Fibroblast of pulmonary artery (primary cell): ENCODE results near the gene SCAMP1.
"Not testable (repeated sequence)": the region's sequence is repeated elsewhere in the genome, so short reads cannot be mapped to it uniquely, and the experiment has no call there.

Source experiments
- DNase-seq: peaks from one replicate; pipeline ENCODE4 v3.0.0-alpha.2; 2010; ENCODE audit warnings: low read depth
- H3K4me3 ChIP-seq: replicated peaks from 2 replicates; pipeline ENCODE4 v1.5.1; 2011; ENCODE audit warnings: low read depth, mild to moderate bottlenecking, control low read depth, low read length, moderate library complexity
- TF ChIP-seq, protein P1 (sequence below): IDR thresholded peaks from 2 replicates; pipeline ENCODE4 v1.5.1; 2011; ENCODE audit warnings: mild to moderate bottlenecking, control low read depth, low read length, inconsistent platforms; ENCODE audit errors: missing control alignments

SCAMP1 gene

DNA sequence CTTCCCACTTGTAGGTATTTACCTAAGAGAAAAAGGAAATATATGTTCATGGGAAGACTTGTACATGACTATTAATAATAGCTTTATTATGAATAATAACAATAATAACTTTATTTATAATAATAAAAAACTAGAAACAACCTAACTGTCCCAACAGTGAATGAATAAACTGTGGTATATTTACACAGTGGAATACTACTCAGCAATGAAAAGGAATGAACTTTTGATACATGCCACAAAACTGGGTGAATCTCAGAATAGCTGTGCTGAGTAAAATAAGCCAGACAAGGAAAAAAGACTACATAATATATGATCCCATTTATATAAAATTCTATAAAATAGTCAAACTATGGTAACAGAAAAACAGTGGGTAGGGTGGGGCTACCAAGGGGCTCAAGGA lies 88.7 kb downstream of the SCAMP1 start:
- no peak overlapping the region for H3K4me3 ChIP-seq
- no peak for DNase-seq
- TF ChIP-seq, protein P1, sequence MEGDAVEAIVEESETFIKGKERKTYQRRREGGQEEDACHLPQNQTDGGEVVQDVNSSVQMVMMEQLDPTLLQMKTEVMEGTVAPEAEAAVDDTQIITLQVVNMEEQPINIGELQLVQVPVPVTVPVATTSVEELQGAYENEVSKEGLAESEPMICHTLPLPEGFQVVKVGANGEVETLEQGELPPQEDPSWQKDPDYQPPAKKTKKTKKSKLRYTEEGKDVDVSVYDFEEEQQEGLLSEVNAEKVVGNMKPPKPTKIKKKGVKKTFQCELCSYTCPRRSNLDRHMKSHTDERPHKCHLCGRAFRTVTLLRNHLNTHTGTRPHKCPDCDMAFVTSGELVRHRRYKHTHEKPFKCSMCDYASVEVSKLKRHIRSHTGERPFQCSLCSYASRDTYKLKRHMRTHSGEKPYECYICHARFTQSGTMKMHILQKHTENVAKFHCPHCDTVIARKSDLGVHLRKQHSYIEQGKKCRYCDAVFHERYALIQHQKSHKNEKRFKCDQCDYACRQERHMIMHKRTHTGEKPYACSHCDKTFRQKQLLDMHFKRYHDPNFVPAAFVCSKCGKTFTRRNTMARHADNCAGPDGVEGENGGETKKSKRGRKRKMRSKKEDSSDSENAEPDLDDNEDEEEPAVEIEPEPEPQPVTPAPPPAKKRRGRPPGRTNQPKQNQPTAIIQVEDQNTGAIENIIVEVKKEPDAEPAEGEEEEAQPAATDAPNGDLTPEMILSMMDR = no peak

DNA sequence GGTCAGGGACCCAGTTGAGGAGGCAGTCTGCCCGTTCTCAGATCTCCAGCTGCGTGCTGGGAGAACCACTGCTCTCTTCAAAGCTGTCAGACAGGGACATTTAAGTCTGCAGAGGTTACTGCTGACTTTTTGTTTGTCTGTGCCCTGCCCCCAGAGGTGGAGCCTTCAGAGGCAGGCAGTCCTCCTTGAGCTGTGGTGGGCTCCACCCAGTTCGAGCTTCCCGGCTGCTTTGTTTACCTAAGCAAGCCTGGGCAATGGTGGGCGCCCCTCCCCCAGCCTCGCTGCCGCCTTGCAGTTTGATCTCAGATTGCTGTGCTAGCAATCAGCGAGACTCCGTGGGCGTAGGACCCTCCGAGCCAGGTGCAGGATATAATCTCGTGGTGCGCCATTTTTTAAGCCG lies 97.1 kb downstream of the SCAMP1 start:
- H3K4me3 ChIP-seq, DNase-seq: not testable (repeated sequence)

DNA sequence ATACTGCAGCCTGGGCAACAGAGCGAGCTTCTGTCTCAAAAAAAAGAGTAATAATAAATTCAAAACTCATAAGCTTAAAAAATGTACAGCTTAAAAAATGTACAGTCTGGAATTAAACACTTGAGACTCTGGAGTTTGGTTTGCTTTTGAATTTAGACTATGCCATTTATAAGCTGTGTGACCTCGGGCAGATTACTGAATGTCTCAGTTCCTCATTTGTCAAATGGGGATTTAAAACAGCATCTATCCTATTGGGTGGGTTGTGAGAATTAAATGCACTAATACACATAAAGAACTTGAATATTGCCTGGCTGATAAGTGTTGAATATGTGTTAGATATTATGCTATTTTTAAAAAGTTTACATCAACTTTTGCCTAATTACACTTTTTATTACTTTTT lies 98.4 kb downstream of the SCAMP1 start:
- DNase-seq = no peak
- H3K4me3 ChIP-seq = no peak overlapping the region
- TF ChIP-seq, protein P1 = no peak

DNA sequence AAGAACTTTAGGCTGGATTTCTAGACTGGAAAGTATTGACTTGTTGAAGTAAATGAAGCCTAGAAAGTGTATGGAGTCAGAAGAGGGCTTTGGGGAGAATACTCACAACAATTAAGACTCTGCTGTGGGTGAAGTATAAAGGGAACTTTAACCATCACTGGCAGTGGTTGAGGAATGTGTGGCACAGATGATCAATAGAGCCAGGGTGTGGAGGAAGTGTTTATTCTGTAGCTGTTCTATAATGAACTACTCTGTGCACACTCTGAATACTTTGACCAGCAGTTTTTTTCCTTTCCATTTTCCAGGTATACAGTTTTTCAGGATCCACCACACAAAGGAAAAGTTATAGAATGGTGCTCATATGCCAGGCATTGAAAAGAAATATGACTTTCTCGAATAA lies 106.7 kb downstream of the SCAMP1 start:
- DNase-seq = no peak

DNA sequence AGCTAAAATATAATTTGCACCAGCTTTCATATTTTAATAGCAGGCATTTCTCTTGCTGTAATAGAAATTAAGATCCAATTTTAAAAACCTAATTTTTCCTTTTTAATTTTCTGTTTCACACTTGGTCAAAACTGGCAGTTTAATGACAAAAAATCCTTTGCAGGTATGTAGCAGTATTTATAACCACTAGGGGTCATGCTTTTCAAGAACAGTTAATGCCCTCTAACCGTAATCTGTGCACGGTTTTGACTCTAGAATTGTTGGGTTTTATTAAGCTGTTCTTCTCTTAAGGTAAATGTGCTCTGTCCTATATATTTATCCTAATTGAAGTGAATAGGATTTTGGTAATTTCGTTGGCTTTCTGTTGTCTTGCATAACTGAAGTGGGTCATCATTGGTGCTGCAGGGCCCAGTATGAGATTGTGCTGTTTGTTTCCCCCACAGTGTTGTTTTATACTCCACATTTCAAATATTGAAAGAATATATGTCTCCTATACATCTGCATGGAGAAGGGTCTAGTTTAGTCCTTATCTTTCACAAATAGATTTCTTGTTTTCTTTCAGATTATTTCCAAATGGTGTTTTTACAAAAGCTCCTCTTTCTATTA lies 107.4 kb downstream of the SCAMP1 start:
- no peak overlapping the region for H3K4me3 ChIP-seq
- DNase-seq = peak; percentile 78
- TF ChIP-seq, protein P1 = peak; percentile 75

More for the DNA sequence above, 106.7 kb downstream of the SCAMP1 start:
- TF ChIP-seq, protein P1 = no peak
- no peak overlapping the region for H3K4me3 ChIP-seq

DNA sequence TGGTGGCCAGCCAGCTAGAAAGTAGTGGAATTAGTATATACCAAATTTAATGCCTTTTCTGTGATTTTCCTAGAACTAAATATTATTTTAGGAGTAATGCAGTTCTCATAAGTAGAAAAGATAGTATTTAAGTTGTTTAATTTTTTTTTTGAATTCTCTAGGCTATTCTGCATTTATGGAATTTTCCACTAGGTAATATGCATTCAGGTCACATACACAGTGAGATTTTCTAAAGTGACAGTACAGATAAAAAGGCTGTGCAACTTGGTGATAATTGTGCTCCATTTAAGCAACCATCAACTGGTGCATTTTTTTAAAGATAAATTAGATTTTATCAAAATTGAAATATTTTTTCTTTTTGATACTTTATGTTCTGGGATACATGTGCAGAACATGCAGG lies 111.5 kb downstream of the SCAMP1 start:
- no peak overlapping the region for H3K4me3 ChIP-seq
- DNase-seq = no peak
- TF ChIP-seq, protein P1 = no peak

DNA sequence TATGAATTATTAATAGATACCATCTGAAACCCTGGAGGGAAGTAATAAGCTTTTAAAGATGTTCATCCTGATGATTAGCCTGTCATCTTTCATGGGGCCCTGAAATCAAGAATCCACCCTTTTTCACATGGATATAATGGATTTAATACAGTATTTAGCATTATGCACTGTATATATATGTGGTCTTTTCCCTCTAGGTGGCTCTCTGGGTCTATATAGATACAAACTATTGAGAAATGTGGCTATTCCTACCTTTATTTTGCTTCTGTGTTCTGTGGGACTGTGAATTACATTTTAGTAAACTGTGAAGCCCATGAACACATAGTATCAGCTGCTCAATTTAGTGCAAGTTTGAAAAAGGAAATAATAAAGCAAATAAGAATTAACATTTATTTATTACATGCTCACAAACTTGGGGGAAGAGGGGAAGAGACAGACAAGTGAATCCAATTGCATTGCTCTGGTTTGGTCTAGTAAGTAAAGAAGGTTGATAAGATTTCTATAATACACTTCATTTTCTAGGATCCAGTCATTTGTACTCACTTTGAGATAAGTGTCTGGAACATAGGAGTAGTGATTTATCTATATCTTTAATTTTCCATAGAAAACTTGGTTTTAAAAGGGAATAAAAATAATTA lies 112.2 kb downstream of the SCAMP1 start:
- TF ChIP-seq, protein P1 = peak; percentile 56
- peak; percentile 69 for DNase-seq
- H3K4me3 ChIP-seq = no peak overlapping the region
